ENCODE measurements around the gene CXCL14.

DNA sequence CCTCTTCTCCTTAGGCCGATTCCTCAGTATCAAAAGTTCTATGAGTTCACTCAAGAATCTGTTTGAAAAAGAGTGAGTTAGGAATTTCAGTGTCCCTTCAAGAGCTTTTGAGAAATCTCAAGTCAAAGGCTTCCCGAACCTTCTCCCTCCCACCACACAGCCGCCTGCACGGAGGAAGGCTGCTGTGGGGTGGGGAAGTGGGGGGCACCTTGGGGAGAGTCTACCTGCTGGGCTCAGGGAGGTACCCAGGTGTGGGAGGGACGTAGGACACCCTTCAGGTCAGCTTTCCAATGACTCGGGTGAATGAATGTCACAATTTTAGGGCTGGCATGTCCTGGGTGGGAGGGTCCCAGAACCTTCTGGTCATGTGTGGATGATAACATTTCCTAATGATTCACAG lies 17.5 kb downstream of the CXCL14 start:
- TF ChIP-seq, protein P1, sequence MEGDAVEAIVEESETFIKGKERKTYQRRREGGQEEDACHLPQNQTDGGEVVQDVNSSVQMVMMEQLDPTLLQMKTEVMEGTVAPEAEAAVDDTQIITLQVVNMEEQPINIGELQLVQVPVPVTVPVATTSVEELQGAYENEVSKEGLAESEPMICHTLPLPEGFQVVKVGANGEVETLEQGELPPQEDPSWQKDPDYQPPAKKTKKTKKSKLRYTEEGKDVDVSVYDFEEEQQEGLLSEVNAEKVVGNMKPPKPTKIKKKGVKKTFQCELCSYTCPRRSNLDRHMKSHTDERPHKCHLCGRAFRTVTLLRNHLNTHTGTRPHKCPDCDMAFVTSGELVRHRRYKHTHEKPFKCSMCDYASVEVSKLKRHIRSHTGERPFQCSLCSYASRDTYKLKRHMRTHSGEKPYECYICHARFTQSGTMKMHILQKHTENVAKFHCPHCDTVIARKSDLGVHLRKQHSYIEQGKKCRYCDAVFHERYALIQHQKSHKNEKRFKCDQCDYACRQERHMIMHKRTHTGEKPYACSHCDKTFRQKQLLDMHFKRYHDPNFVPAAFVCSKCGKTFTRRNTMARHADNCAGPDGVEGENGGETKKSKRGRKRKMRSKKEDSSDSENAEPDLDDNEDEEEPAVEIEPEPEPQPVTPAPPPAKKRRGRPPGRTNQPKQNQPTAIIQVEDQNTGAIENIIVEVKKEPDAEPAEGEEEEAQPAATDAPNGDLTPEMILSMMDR (IDR thresholded peaks at IDR 0.05) = no peak
- no peak for TF ChIP-seq POLR2A (IDR thresholded peaks at IDR 0.05)
